Suprapubic skin (tissue), 4 donors: Measurements from ENCODE around the gene ZSCAN29. TPM values are rescaled to one million over a fixed set of nuclear protein-coding genes. Genes with fewer than 3 reads are reported as not detected.
"Not testable (repeated sequence)": the region's sequence is repeated elsewhere in the genome, so short reads cannot be mapped to it uniquely, and the experiment has no call there.

Experiments used
- DNase-seq, 2 donors: peaks; one replicate each; pipeline ENCODE4 v3.0.0-alpha.2; 2019; ENCODE audit warnings: low spot score in 2 of 2
- H3K27ac ChIP-seq: fragments of 200-600 bp; sonication (generic); one replicate; pipeline ENCODE4 v1.5.1; 2019
- H3K27me3 ChIP-seq: fragments of 200-600 bp; sonication (generic); one replicate; pipeline ENCODE4 v1.5.1; 2019
- H3K36me3 ChIP-seq: fragments of 200-600 bp; sonication (generic); one replicate; pipeline ENCODE4 v1.5.1; 2019
- H3K4me1 ChIP-seq: fragments of 200-600 bp; sonication (generic); one replicate; pipeline ENCODE4 v1.5.1; 2019
- H3K4me3 ChIP-seq: fragments of 200-600 bp; sonication (generic); one replicate; pipeline ENCODE4 v1.5.1; 2019; ENCODE audit warnings: mild to moderate bottlenecking
- H3K9me3 ChIP-seq: fragments of 200-600 bp; sonication (generic); one replicate; pipeline ENCODE4 v1.5.1; 2019
- CTCF ChIP-seq, 2 donors: fragments of 200-600 bp in 1 of 2; fragments of 450-650 bp in 1 of 2; sonication (generic) in 1 of 2; IDR thresholded peaks; one replicate each; pipeline ENCODE4 v1.5.1; 2016 to 2019; ENCODE audit warnings: antibody characterized with exemption in 2 of 2, mild to moderate bottlenecking in 1 of 2, moderate library complexity in 1 of 2
- EP300 ChIP-seq: sonication (generic); formaldehyde crosslinking; IDR thresholded peaks from one replicate; pipeline ENCODE4 v1.6.1; 2017; ENCODE audit warnings: antibody characterized with exemption
- POLR2A ChIP-seq, 2 donors: fragments of 450-650 bp; IDR thresholded peaks; one replicate each; pipeline ENCODE4 v1.6.1; 2017; ENCODE audit warnings: antibody characterized with exemption in 2 of 2, mild to moderate bottlenecking in 2 of 2, moderate library complexity in 2 of 2
- POLR2AphosphoS5 ChIP-seq, 3 donors: sonication (generic); formaldehyde crosslinking; IDR thresholded peaks; one replicate each; pipeline ENCODE4 v1.6.1; 2017; ENCODE audit warnings: antibody characterized with exemption in 3 of 3
- WGBS: methylation state at CpG from one replicate; pipeline ENCODE4 v1.1.5; 2018; 5-methylcytosine and 5-hydroxymethylcytosine counted together
- total RNA-seq, 4 donors: library from RNA; depleted of rRNA; stranded (reverse); fragments of >200 nt; gene quantifications; one replicate each; pipeline ENCODE4 v1.1.0, GENCODE V29; 2016

Gene ZSCAN29
- total RNA-seq, 4 donors from 2014 or later = 7.7 to 21.1 (median 16.2) TPM

DNA sequence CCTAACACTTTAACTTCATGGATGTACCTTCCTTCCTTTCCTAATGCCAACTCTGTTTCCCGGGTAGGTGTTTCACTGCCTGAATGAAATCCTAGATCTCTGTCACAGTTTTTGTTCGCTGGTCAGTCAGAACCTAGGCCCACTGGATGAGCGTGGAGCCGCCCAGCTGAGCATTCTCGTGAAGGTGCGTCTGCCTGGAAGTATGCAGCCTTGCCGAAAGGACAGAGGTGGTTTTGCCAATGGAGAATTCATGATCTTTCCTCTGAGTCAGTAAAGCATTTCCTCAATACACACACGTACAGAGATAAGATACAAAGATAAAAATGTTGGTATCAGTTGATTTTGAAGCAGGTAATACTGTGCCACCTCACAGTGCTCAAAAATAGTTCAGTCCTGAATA is 32.8 kb upstream of the ZSCAN29 start:
- Histone ChIP-seq H3K27me3 (no peaks in the 10 kb centered on the region), H3K9me3 (no peaks in the 10 kb centered on the region), H3K36me3 (peaks cover 98% of the 10 kb centered on the region), H3K4me3 (no peak overlapping the region), H3K4me1 (no peaks in the 10 kb centered on the region), H3K27ac (no peak overlapping the region)
- TF ChIP-seq CTCF (IDR thresholded peaks at IDR 0.05) (no peak), POLR2AphosphoS5 (IDR thresholded peaks at IDR 0.05) (no peak), POLR2A (IDR thresholded peaks at IDR 0.05) (no peak), EP300 (no peak)
- DNase-seq = no peak
- WGBS = 87% methylated on average over 8 of the region's 8 CpGs

GRCh38 chr15:43402255-43402654 is 31.4 kb upstream of the ZSCAN29 start:
- Histone ChIP-seq H3K36me3 (peaks cover 98% of the 10 kb centered on the region), H3K27me3 (no peaks in the 10 kb centered on the region), H3K9me3 (no peaks in the 10 kb centered on the region), H3K4me3 (no peak overlapping the region), H3K27ac (no peak overlapping the region), H3K4me1 (no peaks in the 10 kb centered on the region)
- DNase-seq = no peak
- TF ChIP-seq EP300 (no peak), POLR2AphosphoS5 (IDR thresholded peaks at IDR 0.05) (no peak), POLR2A (IDR thresholded peaks at IDR 0.05) (no peak), CTCF (IDR thresholded peaks at IDR 0.05) (no peak)
- 71% methylated on average over 3 of the region's 3 CpGs for WGBS

DNA sequence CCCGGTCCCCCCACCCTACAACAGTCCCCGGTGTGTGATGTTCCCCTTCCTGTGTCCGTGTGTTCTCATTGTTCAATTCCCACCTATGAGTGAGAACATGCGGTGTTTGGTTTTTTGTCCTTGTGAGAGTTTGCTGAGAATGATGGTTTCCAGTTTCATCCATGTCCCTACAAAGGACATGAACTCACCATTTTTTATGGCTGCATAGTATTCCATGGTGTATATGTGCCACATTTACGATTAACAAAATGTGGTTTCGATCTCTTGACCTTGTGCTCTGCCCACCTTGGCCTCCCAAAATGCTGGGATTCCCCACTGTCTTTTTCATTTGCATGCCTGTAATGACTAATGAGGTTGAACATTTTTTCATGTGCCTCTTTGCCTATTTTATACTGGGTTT is 22.7 kb upstream of the ZSCAN29 start:
- H3K4me1 ChIP-seq, H3K27ac ChIP-seq, H3K27me3 ChIP-seq, H3K4me3 ChIP-seq, DNase-seq, H3K9me3 ChIP-seq: not testable (repeated sequence)
- WGBS = 97% methylated on average over 6 of the region's 6 CpGs
- peaks cover 50% of the 10 kb centered on the region for H3K36me3 ChIP-seq

DNA sequence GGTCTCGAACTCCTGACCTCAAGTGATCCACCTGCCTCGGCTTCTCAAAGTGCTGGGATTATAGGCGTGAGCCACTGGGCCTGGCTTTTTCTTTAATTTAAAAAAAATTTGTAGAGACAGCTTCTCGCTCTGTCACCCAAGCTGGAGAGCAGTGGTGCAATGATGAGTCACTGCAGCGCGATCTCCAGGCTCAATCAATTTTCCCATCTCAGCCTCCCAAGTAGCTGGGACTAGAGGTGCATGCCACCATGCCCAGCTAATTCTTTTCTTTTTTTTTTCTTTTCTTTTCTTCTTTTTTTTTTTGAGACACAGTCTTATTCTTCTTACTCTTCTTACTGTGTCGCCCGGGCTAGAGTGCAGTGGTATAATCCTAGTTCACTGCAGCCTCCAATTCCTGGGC is 19.9 kb upstream of the ZSCAN29 start:
- WGBS = 95% methylated on average over 8 of the region's 8 CpGs

DNA sequence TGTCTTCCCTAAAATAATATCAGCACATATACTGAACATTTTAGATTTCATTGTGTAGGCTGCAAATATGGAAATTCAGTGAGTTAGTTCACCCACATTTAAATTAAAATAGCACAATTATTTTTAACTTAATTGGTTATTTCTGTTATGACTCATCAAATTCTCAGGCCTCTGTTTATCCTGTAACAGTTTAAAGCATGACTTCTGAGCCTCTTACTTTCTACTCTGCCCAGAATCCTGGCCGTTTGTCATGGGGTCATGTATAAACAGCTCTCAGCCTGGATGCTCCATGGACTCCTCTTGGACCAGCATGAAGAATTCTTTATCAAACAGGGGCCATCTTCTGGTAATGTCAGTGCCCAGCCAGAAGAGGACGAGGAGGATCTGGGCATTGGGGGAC is 12.2 kb upstream of the ZSCAN29 start:
- Histone ChIP-seq H3K27ac (no peak overlapping the region), H3K27me3 (no peaks in the 10 kb centered on the region), H3K9me3 (no peaks in the 10 kb centered on the region), H3K36me3 (peaks cover 74% of the 10 kb centered on the region), H3K4me1 (no peaks in the 10 kb centered on the region), H3K4me3 (no peak overlapping the region)
- WGBS = 71% methylated on average over 2 of the region's 2 CpGs
- DNase-seq = no peak
- TF ChIP-seq CTCF (IDR thresholded peaks at IDR 0.05) (no peak), EP300 (no peak), POLR2A (IDR thresholded peaks at IDR 0.05) (no peak), POLR2AphosphoS5 (IDR thresholded peaks at IDR 0.05) (no peak)

More for the DNA sequence above, 19.9 kb upstream of the ZSCAN29 start:
- H3K4me3 ChIP-seq = no peak overlapping the region
- H3K4me1 ChIP-seq = no peaks in the 10 kb centered on the region
- H3K27me3 ChIP-seq = no peaks in the 10 kb centered on the region
- peaks cover 44% of the 10 kb centered on the region for H3K36me3 ChIP-seq
- no peak for DNase-seq
- TF ChIP-seq CTCF (IDR thresholded peaks at IDR 0.05) = no peak
- no peaks in the 10 kb centered on the region for H3K9me3 ChIP-seq
- no peak overlapping the region for H3K27ac ChIP-seq

- TF ChIP-seq CTCF (IDR thresholded peaks at IDR 0.05) (no peak), EP300 (no peak), POLR2A (IDR thresholded peaks at IDR 0.05) (no peak), POLR2AphosphoS5 (IDR thresholded peaks at IDR 0.05) (no peak)
- DNase-seq = no peak
- Histone ChIP-seq H3K27me3 (no peaks in the 10 kb centered on the region), H3K4me3 (no peak overlapping the region), H3K36me3 (peaks cover 67% of the 10 kb centered on the region), H3K27ac (no peak overlapping the region), H3K9me3 (no peaks in the 10 kb centered on the region), H3K4me1 (no peaks in the 10 kb centered on the region)
- WGBS = 94% methylated on average over 4 of the region's 4 CpGs
Observed at GRCh38 chr15:43382310-43382709, 11.5 kb upstream of the ZSCAN29 start.
